Esophagus squamous epithelium (tissue), 4 donors: ENCODE measurements around the gene NLGN2.

Experiments
- CTCF ChIP-seq, 6 experiments: fragments of 450-650 bp in 4 of 6; fragments of 200-600 bp in 2 of 6; sonication (generic) in 2 of 6; IDR thresholded peaks; one replicate each; pipeline ENCODE4 v1.5.1; 2016 to 2019; ENCODE audit warnings: antibody characterized with exemption in 6 of 6, mild to moderate bottlenecking in 4 of 6, moderate library complexity in 4 of 6
- POLR2A ChIP-seq, 4 donors: fragments of 450-650 bp; IDR thresholded peaks; one replicate each; pipeline ENCODE4 v1.6.1; 2017; ENCODE audit warnings: antibody characterized with exemption in 4 of 4, mild to moderate bottlenecking in 4 of 4, moderate library complexity in 3 of 4

- TF ChIP-seq CTCF (IDR thresholded peaks at IDR 0.05): no peak
- TF ChIP-seq POLR2A (IDR thresholded peaks at IDR 0.05): no peak
These were observed 20.9 kb downstream of the NLGN2 start, which contains the start of gene SPEM3 for GRCh38 chr17:7428557-7428956.
